Activated B cell treated with CpG ODN at 0.5 μM for 24 hours (primary cell): Measurements from ENCODE around the gene KL. TPM values are rescaled to one million over a fixed set of nuclear protein-coding genes. Genes with fewer than 3 reads are reported as not detected.

Experiments used
- ATAC-seq: fragments of 200-7000 bp; cut with Tn5 transposase; one replicate; pipeline ENCODE4 v1.10.0; 2021; ENCODE audit warnings: low read depth, mild to moderate bottlenecking, moderate library complexity
- CTCF ChIA-PET: fragments of 350-600 bp; sonication (Branson Sonifier 250); formaldehyde crosslinking; loops from one replicate; lab custom pipeline; 2021; ENCODE audit warnings: antibody characterized with exemption; lab: Charles Lee
- POLR2A ChIA-PET: fragments of 350-600 bp; sonication (Branson Sonifier 250); formaldehyde crosslinking; loops from one replicate; lab custom pipeline; 2021; ENCODE audit warnings: antibody characterized with exemption; lab: Charles Lee
- DNase-seq: peaks from one replicate; pipeline ENCODE4 v3.0.0; 2022
- H3K27ac Mint-ChIP-seq: one replicate; pipeline ENCODE4 v1.8.0; 2020; ENCODE audit warnings: mixed read lengths
- H3K27me3 Mint-ChIP-seq: one replicate; pipeline ENCODE4 v1.8.0; 2021; ENCODE audit warnings: mixed read lengths
- H3K36me3 Mint-ChIP-seq: one replicate; pipeline ENCODE4 v1.8.0; 2021; ENCODE audit warnings: low read depth, mixed read lengths
- H3K4me1 Mint-ChIP-seq: one replicate; pipeline ENCODE4 v1.8.0; 2021; ENCODE audit warnings: mixed read lengths
- H3K4me3 Mint-ChIP-seq: one replicate; pipeline ENCODE4 v1.8.0; 2020; ENCODE audit warnings: mild to moderate bottlenecking, mixed read lengths
- H3K9me3 Mint-ChIP-seq: one replicate; pipeline ENCODE4 v1.8.0; 2020; ENCODE audit warnings: mixed read lengths
- intact Hi-C: fragments of 100-400 bp; cut with micrococcal nuclease; formaldehyde crosslinking; loops from one replicate; pipeline ENCODE4 v1.15.1; 2024
- total RNA-seq: library from RNA; stranded (reverse); gene quantifications from 2 replicates; pipeline ENCODE4 v1.2.3, GENCODE V29; 2022
- TF ChIP-seq, protein P1 (sequence below): fragments of 200-600 bp; IDR thresholded peaks from one replicate; pipeline ENCODE4 v1.8.0; 2022; ENCODE audit warnings: antibody characterized with exemption, mild to moderate bottlenecking

Gene KL
- total RNA-seq, 1 donor from 2014 or later, result 0.07 TPM

DNA sequence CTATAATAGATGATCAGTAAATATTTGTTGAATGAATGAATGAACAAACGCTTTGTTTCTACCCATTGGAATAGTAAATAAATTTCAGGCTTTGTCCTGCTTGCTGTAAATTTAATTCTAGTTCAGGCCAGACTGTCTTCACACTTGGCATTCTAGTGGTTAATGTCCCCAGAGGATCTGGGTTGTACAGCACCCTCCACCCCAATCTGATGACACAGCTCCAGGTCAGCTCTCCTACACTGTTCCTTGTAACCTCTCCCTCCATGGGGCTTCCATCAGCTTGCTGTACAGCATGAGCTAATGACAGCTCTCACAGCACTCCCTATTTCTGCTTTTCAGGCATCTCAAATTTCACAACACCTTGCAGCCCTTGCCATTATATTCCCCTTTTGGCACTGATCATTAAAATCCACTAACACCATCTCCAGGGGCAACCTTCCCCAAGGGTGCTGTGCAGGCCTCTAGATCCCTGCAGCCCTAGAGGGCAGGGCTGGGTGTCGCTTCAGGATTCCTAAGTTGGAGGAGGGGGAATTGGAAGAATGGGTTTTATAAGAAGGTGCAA is 12.7 kb upstream of the KL start:
- Mint-ChIP-seq H3K4me3 (no peak overlapping the region), H3K36me3 (no peaks in the 10 kb centered on the region), H3K27ac (no peak overlapping the region), H3K4me1 (no peaks in the 10 kb centered on the region), H3K27me3 (peaks cover 4% of the 10 kb centered on the region), H3K9me3 (peaks cover 8% of the 10 kb centered on the region)
- ChIA-PET POLR2A (no interaction called here), CTCF (no interaction called here)
- TF ChIP-seq, protein P1, sequence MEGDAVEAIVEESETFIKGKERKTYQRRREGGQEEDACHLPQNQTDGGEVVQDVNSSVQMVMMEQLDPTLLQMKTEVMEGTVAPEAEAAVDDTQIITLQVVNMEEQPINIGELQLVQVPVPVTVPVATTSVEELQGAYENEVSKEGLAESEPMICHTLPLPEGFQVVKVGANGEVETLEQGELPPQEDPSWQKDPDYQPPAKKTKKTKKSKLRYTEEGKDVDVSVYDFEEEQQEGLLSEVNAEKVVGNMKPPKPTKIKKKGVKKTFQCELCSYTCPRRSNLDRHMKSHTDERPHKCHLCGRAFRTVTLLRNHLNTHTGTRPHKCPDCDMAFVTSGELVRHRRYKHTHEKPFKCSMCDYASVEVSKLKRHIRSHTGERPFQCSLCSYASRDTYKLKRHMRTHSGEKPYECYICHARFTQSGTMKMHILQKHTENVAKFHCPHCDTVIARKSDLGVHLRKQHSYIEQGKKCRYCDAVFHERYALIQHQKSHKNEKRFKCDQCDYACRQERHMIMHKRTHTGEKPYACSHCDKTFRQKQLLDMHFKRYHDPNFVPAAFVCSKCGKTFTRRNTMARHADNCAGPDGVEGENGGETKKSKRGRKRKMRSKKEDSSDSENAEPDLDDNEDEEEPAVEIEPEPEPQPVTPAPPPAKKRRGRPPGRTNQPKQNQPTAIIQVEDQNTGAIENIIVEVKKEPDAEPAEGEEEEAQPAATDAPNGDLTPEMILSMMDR, result no peak
- ATAC-seq (no peak), DNase-seq (no peak)
- intact Hi-C loops, result no loop called here

- CTCF ChIA-PET, result no interaction called here
- POLR2A ChIA-PET, result no interaction called here
- no peak overlapping the region for H3K27ac Mint-ChIP-seq
- no peak overlapping the region for H3K4me3 Mint-ChIP-seq
- TF ChIP-seq, protein P1, result no peak
- H3K36me3 Mint-ChIP-seq, result no peaks in the 10 kb centered on the region
- H3K27me3 Mint-ChIP-seq, result peaks cover 7% of the 10 kb centered on the region
- DNase-seq (no peak), ATAC-seq (no peak)
- H3K9me3 Mint-ChIP-seq, result peaks cover 12% of the 10 kb centered on the region
- no peaks in the 10 kb centered on the region for H3K4me1 Mint-ChIP-seq
- intact Hi-C loops, result no loop called here
Observed at GRCh38 chr13:33004511-33004910, 11.7 kb upstream of the KL start.

DNA sequence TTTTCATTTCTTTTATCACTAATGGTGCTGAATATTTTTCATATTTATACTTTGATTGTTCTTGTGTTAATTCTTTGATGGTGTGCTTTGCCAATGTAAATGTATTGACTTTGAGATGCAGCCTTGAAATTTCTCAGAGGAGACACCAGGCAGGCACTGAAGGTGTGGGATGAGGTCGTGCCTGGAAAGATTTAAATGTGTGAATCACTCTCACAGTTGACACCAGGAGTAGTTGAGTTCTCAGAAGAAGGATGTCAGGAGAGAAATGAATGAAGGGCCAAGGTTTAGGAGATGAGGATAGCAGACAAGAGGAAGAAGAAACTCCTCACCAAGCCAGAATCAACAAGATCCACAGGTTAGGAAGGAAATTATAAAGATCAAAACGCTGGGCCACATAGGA is 10.1 kb upstream of the KL start:
- Mint-ChIP-seq H3K27me3 (peaks cover 12% of the 10 kb centered on the region), H3K4me3 (no peak overlapping the region), H3K27ac (no peak overlapping the region), H3K4me1 (no peaks in the 10 kb centered on the region), H3K36me3 (no peaks in the 10 kb centered on the region), H3K9me3 (peaks cover 12% of the 10 kb centered on the region)
- CTCF ChIA-PET, result no interaction called here
- no peak for DNase-seq
- intact Hi-C loops, result no loop called here
- POLR2A ChIA-PET, result no interaction called here
- TF ChIP-seq, protein P1, result no peak
- no peak for ATAC-seq

DNA sequence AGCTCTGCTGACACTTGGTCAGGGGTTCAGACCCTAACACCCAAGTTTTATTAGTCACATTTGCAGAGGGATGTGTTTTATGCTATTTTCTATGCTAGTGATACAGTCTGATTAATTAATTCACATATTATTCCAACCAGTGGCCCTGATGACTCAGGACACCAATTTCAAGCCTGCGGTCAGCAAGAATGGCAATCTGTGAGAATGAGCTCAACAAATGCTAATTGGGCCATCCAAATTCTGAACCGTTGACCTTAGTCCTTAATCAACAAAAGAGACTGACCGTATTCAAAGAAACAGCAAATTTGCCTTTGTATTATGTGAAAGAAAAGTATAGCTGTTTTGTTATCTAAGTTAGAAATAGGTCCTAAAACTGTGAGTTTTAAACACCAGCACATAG is 9.6 kb upstream of the KL start:
- Mint-ChIP-seq H3K27me3 (peaks cover 15% of the 10 kb centered on the region), H3K4me3 (no peak overlapping the region), H3K36me3 (no peaks in the 10 kb centered on the region), H3K9me3 (peaks cover 12% of the 10 kb centered on the region), H3K27ac (no peak overlapping the region), H3K4me1 (no peaks in the 10 kb centered on the region)
- TF ChIP-seq, protein P1, result no peak
- ChIA-PET CTCF (no interaction called here), POLR2A (no interaction called here)
- intact Hi-C loops, result no loop called here
- ATAC-seq, result no peak
- no peak for DNase-seq

DNA sequence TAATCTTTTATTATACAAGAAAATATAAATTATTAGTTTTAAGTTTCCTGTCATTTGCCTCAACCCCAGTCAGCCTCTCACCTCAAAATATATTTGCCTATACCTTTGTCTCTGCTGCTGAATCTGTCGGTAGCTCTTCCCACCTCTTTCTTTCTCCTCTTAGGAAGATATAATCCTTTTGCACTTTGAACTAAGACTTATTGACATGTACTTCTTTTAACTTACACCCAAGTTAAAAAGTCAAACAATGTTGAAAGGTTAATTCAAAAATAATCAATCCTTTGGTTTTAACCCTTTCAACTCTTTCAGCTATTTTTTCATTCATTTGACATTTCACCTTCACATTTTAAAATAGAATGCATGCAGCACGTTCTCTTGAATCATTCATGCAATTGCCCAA is 9.0 kb upstream of the KL start:
- TF ChIP-seq, protein P1, result no peak
- no peak overlapping the region for H3K4me3 Mint-ChIP-seq
- DNase-seq (no peak), ATAC-seq (no peak)
- H3K36me3 Mint-ChIP-seq, result no peaks in the 10 kb centered on the region
- H3K4me1 Mint-ChIP-seq, result no peaks in the 10 kb centered on the region
- peaks cover 20% of the 10 kb centered on the region for H3K27me3 Mint-ChIP-seq
- peaks cover 12% of the 10 kb centered on the region for H3K9me3 Mint-ChIP-seq
- H3K27ac Mint-ChIP-seq, result no peak overlapping the region
- POLR2A ChIA-PET, result no interaction called here
- CTCF ChIA-PET, result no interaction called here
- intact Hi-C loops, result no loop called here
